KOPT-K1 (cell line): ENCODE results near the gene FAM43A.

Experiments used
- H3K27ac ChIP-seq: fragments of 200-600 bp; sonication (generic); 2 replicates; pipeline ENCODE4 v1.5.1; 2016; ENCODE audit warnings: antibody characterized with exemption, mild to moderate bottlenecking, low read depth, low read length; ENCODE audit not compliant: poor library complexity, severe bottlenecking
- H3K36me3 ChIP-seq: fragments of 200-600 bp; sonication (generic); 2 replicates; pipeline ENCODE4 v1.5.1; 2017; ENCODE audit warnings: antibody characterized with exemption, mild to moderate bottlenecking, low read length, moderate library complexity; ENCODE audit not compliant: insufficient read depth
- H3K9me3 ChIP-seq: fragments of 200-600 bp; sonication (generic); 2 replicates; pipeline ENCODE4 v1.5.1; 2017; ENCODE audit warnings: antibody characterized with exemption, low read length, mild to moderate bottlenecking; ENCODE audit not compliant: insufficient read depth, poor library complexity, severe bottlenecking

The FAM43A gene, protein sequence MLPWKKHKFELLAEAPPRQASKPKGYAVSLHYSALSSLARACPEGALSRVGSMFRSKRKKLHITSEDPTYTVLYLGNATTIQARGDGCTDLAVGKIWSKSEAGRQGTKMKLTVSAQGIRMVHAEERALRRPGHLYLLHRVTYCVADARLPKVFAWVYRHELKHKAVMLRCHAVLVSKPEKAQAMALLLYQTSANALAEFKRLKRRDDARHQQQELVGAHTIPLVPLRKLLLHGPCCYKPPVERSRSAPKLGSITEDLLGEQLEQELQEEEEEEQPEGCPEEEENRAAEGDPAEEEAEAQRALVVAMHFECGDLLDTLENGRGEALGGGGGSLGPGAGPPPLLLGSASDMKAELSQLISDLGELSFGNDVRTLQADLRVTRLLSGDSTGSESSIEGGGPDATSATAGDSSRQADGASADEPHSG

DNA sequence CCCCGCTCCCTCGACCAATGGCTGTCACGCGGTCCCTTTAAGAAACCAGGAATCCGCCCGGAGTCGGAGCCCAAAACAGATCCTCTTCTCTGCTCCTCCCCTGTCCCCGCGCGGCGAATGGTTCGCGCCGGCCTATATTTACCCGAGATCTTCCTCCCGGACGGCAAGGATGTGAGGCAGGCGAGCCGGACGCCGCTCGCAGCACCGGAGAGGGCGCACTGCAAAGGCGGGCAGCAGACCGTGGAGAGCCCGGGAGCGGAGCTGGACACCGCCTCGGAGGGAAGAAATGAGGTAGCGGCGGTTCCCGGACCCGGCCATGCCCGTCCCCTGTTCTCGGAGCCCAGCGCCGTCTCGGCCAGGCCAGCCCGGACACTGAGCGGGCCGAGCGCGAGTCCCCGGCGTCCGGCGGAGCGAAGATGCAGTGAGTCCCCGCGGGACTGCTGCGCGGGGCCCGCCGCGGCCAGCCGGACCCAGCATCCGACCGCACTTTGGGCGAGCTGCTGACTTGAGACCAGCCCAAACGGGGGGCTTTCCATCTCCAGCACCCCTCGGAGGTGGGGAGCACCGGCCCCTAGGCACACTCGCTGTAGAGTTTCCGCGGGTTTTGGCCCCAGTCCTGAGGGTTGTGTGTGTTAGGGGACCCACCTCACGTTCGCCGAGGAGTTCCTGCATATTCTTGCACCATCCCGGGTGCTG lies at the start of gene FAM43A:
TSS of gene FAM43A (plus strand) at position 166 of the 696 bp plus-strand sequence. CDS start 944 bp downstream, outside the sequence.
- Histone ChIP-seq H3K27ac (no peak within 1 kb of the TSS), H3K9me3 (no peaks in the 10 kb centered on the region), H3K36me3 (no peaks in the 10 kb centered on the region)

DNA sequence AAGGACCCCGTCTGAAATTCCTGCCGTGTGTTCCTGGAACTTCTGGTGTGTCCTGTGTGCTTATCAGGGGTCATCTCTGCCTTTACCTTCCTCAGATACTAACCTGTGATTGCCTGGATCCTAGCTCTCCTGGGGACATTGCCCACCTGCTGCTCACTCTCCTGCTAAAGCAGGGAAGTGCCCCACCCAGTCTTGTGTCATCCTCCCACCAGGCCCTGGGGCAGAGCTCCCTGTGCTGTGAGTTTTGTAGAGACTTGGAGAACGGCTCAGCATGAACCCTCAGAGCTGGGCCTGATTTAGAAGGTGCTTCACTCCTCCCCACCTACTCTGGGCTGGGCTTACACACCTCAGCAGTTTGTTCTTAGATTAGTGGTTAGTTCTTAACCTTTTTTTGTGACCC lies 48.6 kb upstream of the FAM43A start:
- peaks cover 29% of the 10 kb centered on the region for H3K36me3 ChIP-seq
- no peaks in the 10 kb centered on the region for H3K9me3 ChIP-seq
- H3K27ac ChIP-seq: no peak overlapping the region

DNA sequence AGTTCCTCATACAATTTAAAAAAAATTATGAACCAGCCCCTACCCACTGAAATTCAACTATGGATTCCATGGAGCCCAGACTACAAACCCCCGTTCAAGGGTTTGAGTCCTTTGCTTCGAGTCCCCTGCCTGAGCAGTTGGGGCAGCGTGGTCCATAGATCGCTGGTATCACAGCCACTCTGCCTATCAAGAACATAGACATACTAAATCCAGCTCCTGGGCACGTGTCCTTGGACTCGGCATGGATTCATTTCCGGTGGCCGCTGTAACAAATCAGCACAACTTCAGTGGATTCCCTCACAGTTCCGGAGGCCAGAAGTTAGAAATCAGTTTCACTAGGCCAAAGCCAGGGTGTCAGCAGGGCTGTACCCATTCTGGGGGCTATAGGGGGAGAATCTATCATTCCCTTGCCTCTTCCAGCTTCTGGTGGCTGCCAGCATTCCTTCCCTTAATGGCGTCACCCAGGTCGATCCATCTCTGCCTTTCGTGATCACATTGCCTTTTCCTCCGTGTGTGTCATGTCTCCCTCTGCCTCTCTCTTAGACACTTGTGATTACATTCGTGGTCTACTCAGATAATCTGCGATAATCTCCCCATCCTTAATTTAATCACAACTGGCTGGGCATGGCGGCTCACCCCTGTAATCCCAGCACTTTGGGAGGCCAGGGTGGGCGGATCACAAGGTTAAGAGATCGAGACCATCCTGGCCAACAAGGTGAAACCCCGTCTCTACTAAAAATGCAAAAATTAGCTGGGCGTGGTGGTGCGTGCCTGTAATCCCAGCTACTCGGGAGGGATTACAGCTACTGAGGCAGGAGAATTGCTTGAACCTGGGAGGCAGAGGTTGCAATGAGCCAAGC lies 47.9 kb upstream of the FAM43A start:
- Histone ChIP-seq H3K36me3 (peaks cover 35% of the 10 kb centered on the region), H3K9me3 (no peaks in the 10 kb centered on the region), H3K27ac (no peak overlapping the region)

DNA sequence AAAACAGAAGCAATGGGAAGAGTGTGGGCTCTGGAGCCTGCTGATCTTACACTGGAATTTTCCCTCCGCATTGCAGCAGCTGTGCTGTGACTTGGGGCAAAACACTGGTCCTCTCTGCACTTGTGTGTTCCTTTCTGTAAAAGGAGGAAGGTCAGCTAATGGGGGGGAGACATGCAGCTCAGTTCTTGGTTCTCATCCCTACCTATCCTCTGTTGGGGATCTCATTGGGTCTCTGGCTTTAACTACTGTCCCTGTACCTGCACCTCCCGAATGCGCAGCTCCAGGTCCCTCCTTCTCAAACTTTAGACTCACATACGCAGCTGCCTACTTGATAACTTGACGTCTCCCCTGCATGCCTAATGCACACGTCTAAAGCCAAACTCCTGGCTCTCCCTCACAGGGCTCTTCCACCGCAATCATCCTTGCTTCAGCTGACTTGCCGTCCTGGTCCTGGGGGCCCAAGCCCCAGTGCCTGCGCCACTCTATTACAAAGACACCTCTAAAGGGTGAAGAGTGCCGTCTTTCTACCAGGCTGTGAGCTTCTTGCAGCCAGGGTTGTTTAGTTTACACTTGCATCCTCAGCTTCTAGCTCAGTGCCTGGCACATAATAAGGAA lies 46.6 kb upstream of the FAM43A start:
- H3K9me3 ChIP-seq: no peaks in the 10 kb centered on the region
- peaks cover 48% of the 10 kb centered on the region for H3K36me3 ChIP-seq
- no peak overlapping the region for H3K27ac ChIP-seq

DNA sequence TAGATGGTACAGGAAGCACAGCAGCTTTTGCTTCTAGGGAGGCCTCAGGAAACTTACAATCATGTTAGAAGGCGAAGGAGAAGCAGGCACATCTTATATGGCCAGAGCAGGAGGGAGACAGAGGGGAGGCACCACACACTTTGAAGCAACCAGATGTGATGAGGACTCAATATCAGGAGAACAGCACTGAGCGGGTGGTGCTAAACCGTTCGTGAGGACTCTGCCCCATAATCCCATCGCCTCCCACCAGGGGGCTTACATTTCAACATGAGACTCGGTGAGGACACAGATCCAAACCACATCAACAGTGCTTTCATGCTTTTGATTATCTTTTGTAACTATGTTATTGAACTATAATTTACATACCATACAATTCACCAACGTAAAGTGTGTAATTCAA lies 44.9 kb upstream of the FAM43A start:
- Histone ChIP-seq H3K27ac (no peak overlapping the region), H3K36me3 (peaks cover 63% of the 10 kb centered on the region), H3K9me3 (no peaks in the 10 kb centered on the region)

DNA sequence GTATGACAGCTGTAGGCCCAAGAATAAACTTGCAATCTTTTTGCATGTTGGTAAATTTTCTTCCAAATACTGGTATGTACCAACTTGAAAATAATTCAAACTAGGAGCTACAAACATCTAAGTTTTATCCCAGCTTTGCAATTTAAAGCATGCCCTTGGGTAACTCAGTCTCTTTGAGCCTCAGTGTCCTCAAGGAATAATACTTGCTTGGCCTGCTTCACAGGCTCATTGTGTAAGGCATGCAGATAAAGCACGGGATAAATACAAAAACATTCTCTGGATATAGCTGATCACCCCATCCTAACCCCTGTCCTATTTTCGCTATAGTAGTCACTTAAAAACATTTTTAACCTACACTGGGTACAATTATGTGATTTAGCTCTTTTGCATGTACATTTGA lies 42.9 kb upstream of the FAM43A start:
- H3K27ac ChIP-seq: no peak overlapping the region
- H3K9me3 ChIP-seq: no peaks in the 10 kb centered on the region
- H3K36me3 ChIP-seq: peaks cover 83% of the 10 kb centered on the region

DNA sequence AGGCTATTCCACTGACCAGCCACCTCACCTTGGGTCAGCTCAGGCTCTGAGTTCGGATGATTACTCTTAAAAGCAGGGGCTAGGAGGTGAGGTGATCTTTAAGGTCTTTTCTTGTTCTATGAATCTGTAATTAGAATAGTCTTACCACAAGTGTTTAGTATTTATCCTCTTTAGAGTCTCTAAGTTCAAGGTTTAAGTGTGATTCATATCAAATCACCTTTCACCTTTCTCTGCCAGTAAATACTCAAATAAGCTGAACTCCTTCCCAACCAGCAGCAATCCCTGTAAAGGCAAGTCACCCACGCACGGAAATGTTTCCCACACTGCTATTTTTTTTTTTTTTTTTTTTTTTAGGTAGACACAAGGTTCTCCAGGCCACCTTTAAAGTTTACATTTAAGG lies 37.9 kb upstream of the FAM43A start:
- H3K36me3 ChIP-seq: peaks cover 97% of the 10 kb centered on the region
- H3K9me3 ChIP-seq: no peaks in the 10 kb centered on the region
- H3K27ac ChIP-seq: no peak overlapping the region

DNA sequence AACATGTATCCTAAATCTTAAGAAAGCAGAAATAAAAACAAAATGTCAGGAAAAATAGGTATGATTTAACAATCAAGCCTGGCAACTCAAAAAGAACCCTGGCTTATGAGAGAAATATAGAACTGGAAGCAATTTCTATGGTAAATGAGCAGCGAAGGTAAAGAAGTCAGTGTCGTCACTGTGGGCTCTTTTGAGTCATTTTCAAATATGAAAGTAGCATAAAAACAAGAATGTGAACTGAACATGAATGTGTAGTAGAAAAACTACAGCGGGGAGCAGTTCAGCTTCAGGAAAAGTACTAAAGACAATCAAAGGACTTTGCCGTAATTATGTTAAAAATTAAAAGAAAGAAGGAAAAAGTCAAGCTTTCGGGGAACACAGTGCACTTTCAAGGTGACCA lies 31.2 kb upstream of the FAM43A start:
- peaks cover 88% of the 10 kb centered on the region for H3K36me3 ChIP-seq
- no peaks in the 10 kb centered on the region for H3K9me3 ChIP-seq
- H3K27ac ChIP-seq: no peak overlapping the region

DNA sequence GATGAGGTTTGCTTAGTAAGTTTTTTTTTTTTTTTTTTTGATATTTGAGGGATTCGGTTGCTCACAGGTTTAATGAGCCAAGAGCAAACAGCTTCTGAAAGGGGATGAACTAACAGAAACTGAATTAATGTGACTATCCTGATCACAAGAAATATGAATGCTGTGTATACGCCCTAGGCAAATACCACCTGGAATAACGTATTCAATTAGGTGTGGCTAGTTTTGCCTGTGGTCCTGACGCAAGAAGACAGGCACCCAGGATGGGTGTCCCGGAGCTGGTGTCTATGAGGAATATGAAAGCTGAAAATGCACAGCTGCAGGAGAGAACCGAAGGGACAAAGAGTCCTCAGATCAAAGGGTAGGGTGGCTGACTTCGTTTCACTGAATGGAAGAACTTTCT lies 28.2 kb upstream of the FAM43A start:
- peaks cover 88% of the 10 kb centered on the region for H3K36me3 ChIP-seq
- no peaks in the 10 kb centered on the region for H3K9me3 ChIP-seq
- no peak overlapping the region for H3K27ac ChIP-seq

DNA sequence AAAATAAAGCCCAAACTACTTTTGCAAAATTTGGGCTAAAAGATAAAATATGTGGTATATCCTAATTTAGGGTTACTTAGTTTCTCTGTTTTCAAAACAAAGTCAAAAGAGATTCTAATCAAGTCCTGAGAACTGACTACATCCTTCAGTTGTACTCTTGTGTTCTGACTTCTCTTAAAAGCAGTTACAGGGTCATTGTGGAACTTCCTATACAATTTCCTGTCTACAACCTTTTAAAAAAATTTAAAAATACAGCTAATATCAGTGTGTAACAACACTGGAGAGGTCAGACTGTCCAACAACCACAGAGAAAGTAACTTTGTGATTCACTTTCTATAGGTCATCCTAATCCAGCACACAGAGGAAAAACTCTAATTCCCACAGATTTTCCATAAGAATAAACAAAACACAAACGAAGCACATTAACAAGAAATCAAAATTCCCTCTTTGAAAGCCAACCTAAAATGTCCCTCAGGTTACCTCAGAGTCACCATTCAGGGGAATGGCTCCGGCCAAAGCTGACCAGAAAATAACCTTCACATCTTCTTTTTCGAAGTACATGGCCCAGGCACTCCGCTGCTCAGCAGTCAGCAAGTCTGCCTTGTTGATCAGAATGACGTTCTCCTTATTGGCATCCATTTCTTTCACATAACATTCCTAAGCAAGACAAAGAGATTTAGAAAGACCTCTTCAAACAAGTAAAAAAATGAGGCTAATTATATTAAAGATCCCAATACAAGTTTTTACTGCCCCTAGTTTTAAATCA lies 27.0 kb upstream of the FAM43A start:
- Histone ChIP-seq H3K9me3 (no peaks in the 10 kb centered on the region), H3K36me3 (peaks cover 85% of the 10 kb centered on the region)

DNA sequence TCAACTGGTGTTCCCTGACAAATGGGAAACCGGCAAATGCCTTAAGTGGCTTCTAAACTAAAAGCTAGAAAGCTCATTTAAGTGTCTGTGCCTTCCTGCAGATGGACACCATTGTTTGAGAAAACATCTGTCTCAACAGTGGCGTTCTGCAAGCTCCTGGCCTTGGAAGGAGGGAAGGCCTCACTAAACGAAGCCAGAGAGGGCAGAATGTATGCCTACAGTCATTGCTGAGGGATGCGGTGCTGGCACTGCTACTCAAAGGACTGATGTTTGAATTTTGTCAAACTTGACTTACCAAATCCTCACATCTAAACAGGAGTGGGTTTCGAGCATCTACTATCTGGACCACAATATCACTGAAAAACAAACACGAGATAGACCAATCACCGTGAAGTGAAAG lies 25.9 kb upstream of the FAM43A start:
- Histone ChIP-seq H3K36me3 (peaks cover 85% of the 10 kb centered on the region), H3K9me3 (no peaks in the 10 kb centered on the region)

More for the DNA sequence above, 27.0 kb upstream of the FAM43A start:
- no peak overlapping the region for H3K27ac ChIP-seq

DNA sequence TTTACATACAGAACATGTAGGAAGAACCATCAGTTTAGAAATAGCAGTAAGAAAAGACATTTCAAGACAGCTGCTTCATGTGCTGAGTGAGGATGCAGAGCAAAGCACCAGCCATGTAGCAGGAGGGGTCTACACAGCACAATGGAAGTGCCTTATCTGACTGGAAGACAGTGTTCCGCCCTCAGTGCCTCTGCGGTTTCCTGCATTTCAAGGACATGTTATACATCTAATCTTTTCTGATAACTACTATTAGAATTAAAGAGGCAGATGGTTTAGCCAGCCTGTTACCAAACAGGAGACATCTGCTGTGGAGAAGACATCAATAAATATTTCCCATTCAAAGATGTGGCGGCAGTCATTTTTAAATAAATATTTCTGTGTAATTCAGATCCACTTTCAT lies 24.3 kb upstream of the FAM43A start:
- Histone ChIP-seq H3K27ac (peak overlapping the region; percentile 19), H3K36me3 (peaks cover 92% of the 10 kb centered on the region), H3K9me3 (no peaks in the 10 kb centered on the region)

More for the DNA sequence above, 25.9 kb upstream of the FAM43A start:
- H3K27ac ChIP-seq: no peak overlapping the region

DNA sequence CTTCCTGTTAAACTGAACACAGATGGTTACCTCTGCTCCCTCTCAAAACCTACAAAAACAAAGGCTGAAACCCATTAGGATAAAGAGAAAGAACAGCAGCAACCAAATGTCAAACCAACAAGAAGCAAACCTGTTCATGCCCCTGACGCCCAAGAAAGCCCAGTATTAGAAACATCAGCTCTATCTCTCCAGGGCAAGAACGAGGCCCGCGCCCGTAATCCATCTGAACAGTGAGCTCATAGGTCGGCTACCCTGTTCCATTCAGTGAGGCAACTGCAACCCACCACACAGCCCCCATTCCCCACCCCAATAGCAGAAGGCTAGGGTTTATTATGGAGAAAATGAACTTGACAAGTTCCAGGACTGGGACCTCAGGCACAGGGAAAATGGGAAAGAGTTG lies 23.7 kb upstream of the FAM43A start:
- Histone ChIP-seq H3K27ac (peak overlapping the region; percentile 33), H3K36me3 (peaks cover 96% of the 10 kb centered on the region), H3K9me3 (no peaks in the 10 kb centered on the region)

DNA sequence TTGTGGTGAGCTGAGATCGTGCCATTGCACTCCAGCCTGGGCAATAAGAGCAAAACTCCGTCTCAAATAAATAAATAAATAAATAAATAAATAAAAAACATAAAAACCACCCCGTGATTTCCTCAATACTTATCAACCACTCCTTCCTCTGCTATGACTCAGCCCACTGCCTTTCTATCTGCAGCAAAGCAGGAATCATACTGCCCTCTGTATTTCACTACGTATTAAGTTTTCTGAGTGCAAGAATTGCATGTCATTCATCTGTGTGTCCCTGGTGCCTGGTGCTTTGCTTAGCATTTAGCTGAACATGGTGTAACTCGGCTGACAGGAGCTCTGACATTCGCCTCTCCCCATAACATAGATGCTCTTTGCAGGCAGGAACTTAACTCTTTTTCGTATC lies 20.8 kb upstream of the FAM43A start:
- Histone ChIP-seq H3K36me3 (peaks cover 92% of the 10 kb centered on the region), H3K27ac (no peak overlapping the region), H3K9me3 (no peaks in the 10 kb centered on the region)
